SK-N-SH (cell line): ENCODE measurements around the gene TMEM131. TPM values are rescaled to one million over a fixed set of nuclear protein-coding genes. Genes with fewer than 3 reads are reported as not detected.

Source experiments
- CTCF ChIA-PET: fragments of 300-600, 350-600 bp; formaldehyde crosslinking; extraction: SDS; loops from one replicate; lab custom pipeline; 2021; lab: Yijun Ruan, JAX
- POLR2A ChIA-PET: fragments of 350-600 bp; sonication (Branson Sonifier 250); formaldehyde crosslinking; extraction: SDS; loops from one replicate; lab custom pipeline; 2020; ENCODE audit warnings: antibody characterized with exemption, inconsistent platforms; lab: Yijun Ruan, JAX
- DNase-seq: peaks from one replicate; pipeline ENCODE4 v3.0.0; 2012
- H2AFZ ChIP-seq: fragments of 200-600 bp; sonication (generic); 2 replicates; pipeline ENCODE4 v1.8.1; 2016; ENCODE audit warnings: antibody characterized with exemption, mild to moderate bottlenecking, low read depth
- H3F3A ChIP-seq: fragments of 200-600 bp; sonication (generic); replicated peaks from 2 replicates; pipeline ENCODE3; 2016; ENCODE audit warnings: antibody characterized with exemption, mild to moderate bottlenecking; ENCODE audit not compliant: insufficient read depth
- H3K27ac ChIP-seq, 2 experiments: fragments of 200-500 bp in 1 of 2; fragments of 200-600 bp in 1 of 2; sonication (Bioruptor generic) in 1 of 2; sonication (generic), shearing (Covaris generic) in 1 of 2; 2 replicates each; pipeline versions ENCODE4 v1.5.1 to v1.6.1; 2014 to 2016; ENCODE audit warnings: low read depth in 2 of 2, inconsistent platforms in 1 of 2, low read length in 1 of 2, mild to moderate bottlenecking in 1 of 2, mixed read lengths in 1 of 2
- H3K27me3 ChIP-seq: fragments of 200-600 bp; sonication (generic), shearing (Covaris generic); 2 replicates; pipeline ENCODE4 v1.6.1; 2016; ENCODE audit warnings: mixed run types; ENCODE audit not compliant: insufficient read depth
- H3K36me3 ChIP-seq, 2 experiments: fragments of 200-500 bp in 1 of 2; fragments of 200-600 bp in 1 of 2; sonication (Bioruptor generic) in 1 of 2; sonication (generic) in 1 of 2; replicated peaks in 1 of 2; 2 replicates each; pipeline versions ENCODE3 to v1.5.1; 2014 to 2016; ENCODE audit warnings: low read length in 1 of 2, mild to moderate bottlenecking in 1 of 2; ENCODE audit not compliant: insufficient read depth in 2 of 2, control insufficient read depth in 1 of 2
- H3K4me1 ChIP-seq, 2 experiments: fragments of 200-500 bp in 1 of 2; fragments of 200-600 bp in 1 of 2; sonication (Bioruptor generic) in 1 of 2; sonication (generic), shearing (Covaris generic) in 1 of 2; 2 replicates each; pipeline versions ENCODE4 v1.5.1 to v1.6.1; 2014 to 2016; ENCODE audit warnings: low read depth in 1 of 2, low read length in 1 of 2, mixed run types in 1 of 2; ENCODE audit not compliant: insufficient read depth in 2 of 2, control insufficient read depth in 1 of 2
- H3K4me2 ChIP-seq: fragments of 200-600 bp; sonication (generic), shearing (Covaris generic); 2 replicates; pipeline ENCODE4 v1.6.1; 2017; ENCODE audit warnings: mixed run types
- H3K4me3 ChIP-seq, 2 experiments: fragments of 200-500 bp in 1 of 2; fragments of 200-600 bp in 1 of 2; sonication (Bioruptor generic) in 1 of 2; sonication (generic), shearing (Covaris generic) in 1 of 2; 2 replicates each; pipeline versions ENCODE4 v1.5.1 to v1.8.1; 2014 to 2016; ENCODE audit warnings: low read depth in 2 of 2, inconsistent platforms in 1 of 2, low read length in 1 of 2, mild to moderate bottlenecking in 1 of 2, mixed read lengths in 1 of 2, moderate library complexity in 1 of 2
- H3K79me2 ChIP-seq: fragments of 200-600 bp; sonication (generic); 2 replicates; pipeline ENCODE4 v1.8.1; 2017; ENCODE audit warnings: mild to moderate bottlenecking; ENCODE audit not compliant: insufficient read depth
- H3K9ac ChIP-seq: fragments of 200-600 bp; sonication (generic); 2 replicates; pipeline ENCODE4 v1.6.1; 2017; ENCODE audit warnings: mixed run types
- H3K9me2 ChIP-seq: fragments of 200-600 bp; sonication (generic); 2 replicates; pipeline ENCODE4 v1.6.1; 2017; ENCODE audit warnings: mixed run types
- H3K9me3 ChIP-seq: fragments of 200-600 bp; sonication (generic); 2 replicates; pipeline ENCODE4 v1.6.1; 2017; ENCODE audit warnings: mixed run types, mild to moderate bottlenecking, moderate library complexity
- H4K20me1 ChIP-seq: fragments of 200-600 bp; sonication (generic); 2 replicates; pipeline ENCODE4 v1.6.1; 2017; ENCODE audit warnings: mild to moderate bottlenecking, mixed run types; ENCODE audit not compliant: insufficient read depth
- CHD2 ChIP-seq: fragments of 150-350 bp; IDR thresholded peaks from 2 replicates; pipeline ENCODE4 v1.6.1; 2018; ENCODE audit warnings: low read length; ENCODE audit not compliant: partially characterized antibody
- EZH2phosphoT487 ChIP-seq: fragments of 200-600 bp; sonication (generic); IDR thresholded peaks from 2 replicates; pipeline ENCODE4 v1.6.1; 2017; ENCODE audit warnings: low read depth, mixed run types, mild to moderate bottlenecking, antibody characterized with exemption, moderate library complexity, borderline replicate concordance
- FOXM1 ChIP-seq: IDR thresholded peaks from 2 replicates; pipeline ENCODE4 v1.4.0; 2012; ENCODE audit warnings: low read depth, mild to moderate bottlenecking
- GABPA ChIP-seq: IDR thresholded peaks from 2 replicates; pipeline ENCODE4 v1.4.0; 2012; ENCODE audit warnings: low read depth, mild to moderate bottlenecking
- JUND ChIP-seq: IDR thresholded peaks from 2 replicates; pipeline ENCODE4 v1.4.0; 2012
- MAX ChIP-seq: IDR thresholded peaks from 2 replicates; pipeline ENCODE4 v1.4.0; 2012; ENCODE audit warnings: low read depth
- MEF2A ChIP-seq: IDR thresholded peaks from 2 replicates; pipeline ENCODE4 v1.4.0; 2012; ENCODE audit warnings: low read depth, borderline replicate concordance
- MXI1 ChIP-seq: IDR thresholded peaks from 2 replicates; pipeline ENCODE4 v1.6.1; 2012; ENCODE audit warnings: mild to moderate bottlenecking, low read depth, low read length, improper control_type of control experiment
- NFIC ChIP-seq: IDR thresholded peaks from 2 replicates; pipeline ENCODE4 v1.4.0; 2012; ENCODE audit warnings: borderline replicate concordance
- NRF1 ChIP-seq: IDR thresholded peaks from 2 replicates; pipeline ENCODE4 v1.6.1; 2012; ENCODE audit warnings: low read depth, mild to moderate bottlenecking, low read length
- PBX3 ChIP-seq: IDR thresholded peaks from 2 replicates; pipeline ENCODE4; 2012
- POLR2AphosphoS5 ChIP-seq: IDR thresholded peaks from 2 replicates; pipeline ENCODE4 v1.6.1; 2012; ENCODE audit warnings: low read depth, low read length
- RCOR1 ChIP-seq: fragments of 150-350 bp; IDR thresholded peaks from 2 replicates; pipeline ENCODE4 v1.6.1; 2017; ENCODE audit warnings: antibody characterized with exemption, low read length
- RFX5 ChIP-seq: IDR thresholded peaks from 2 replicates; pipeline ENCODE4 v1.6.1; 2012; ENCODE audit warnings: mild to moderate bottlenecking, improper control_type of control experiment, low read length
- RXRA ChIP-seq: IDR thresholded peaks from 2 replicates; pipeline ENCODE4 v1.4.0; 2012; ENCODE audit warnings: low read depth, mild to moderate bottlenecking, borderline replicate concordance
- TCF12 ChIP-seq: IDR thresholded peaks from 2 replicates; pipeline ENCODE4 v1.4.0; 2012
- YY1 ChIP-seq: IDR thresholded peaks from 2 replicates; pipeline ENCODE4 v1.4.0; 2012; ENCODE audit warnings: low read depth, mild to moderate bottlenecking
- WGBS: methylation state at CpG from one replicate; pipeline ENCODE4 v1.1.6; 2017; ENCODE audit warnings: low lambda C conversion rate; 5-methylcytosine and 5-hydroxymethylcytosine counted together
- polyA plus RNA-seq, 3 experiments: library from polyadenylated mRNA; depleted of rRNA; stranded (reverse); fragments of >200 nt; gene quantifications; 2 replicates each; pipeline ENCODE4 v1.2.3, GENCODE V29; 2012

The TMEM131 gene
- polyA plus RNA-seq, 1 of the 3 experiments (the other 2 are of a cell fraction): 9.1 TPM

GRCh38 chr2:97796465-97797126, 199.2 kb downstream of the TMEM131 start:
- Histone ChIP-seq H3K36me3 (peaks cover 28 to 71% of the 10 kb centered on the region in 2 experiments), H3K4me1 (no peaks in the 10 kb centered on the region), H4K20me1 (no peaks in the 10 kb centered on the region), H3K4me2 (no peak overlapping the region), H3K27me3 (no peaks in the 10 kb centered on the region), H2AFZ (no peak overlapping the region), H3K4me3 (no peak overlapping the region), H3K79me2 (no peaks in the 10 kb centered on the region), H3K27ac (no peak overlapping the region), H3K9ac (no peak overlapping the region), H3K9me2 (no peaks in the 10 kb centered on the region), H3F3A (no peaks in the 10 kb centered on the region), H3K9me3 (no peaks in the 10 kb centered on the region)
- WGBS: 92% methylated on average over 2 of the region's 2 CpGs
- no peak for DNase-seq
- ChIA-PET CTCF (interaction anchor here (0.9 kb wide), 1 partner anchor 9 kb away, joined by 3 read pairs; no protein-coding TSS in a partner anchor), POLR2A (no interaction called here)
- TF ChIP-seq RFX5 (no peak), JUND (no peak), FOXM1 (no peak), CHD2 (no peak), MAX (no peak), MEF2A (no peak), GABPA (no peak), PBX3 (no peak), NRF1 (no peak), YY1 (no peak), RCOR1 (no peak), RXRA (no peak), MXI1 (no peak), NFIC (no peak)

- Histone ChIP-seq H2AFZ (no peak overlapping the region), H3K27me3 (no peaks in the 10 kb centered on the region), H3K79me2 (no peaks in the 10 kb centered on the region), H3K9me2 (no peaks in the 10 kb centered on the region), H3K4me2 (no peak overlapping the region), H3K4me1 (peaks cover 0 to 2% of the 10 kb centered on the region in 2 experiments; a peak in 1 of 4 replicates), H3K4me3 (no peak overlapping the region), H3K27ac (no peak overlapping the region), H3K36me3 (peaks cover 21 to 62% of the 10 kb centered on the region in 2 experiments), H3K9me3 (no peaks in the 10 kb centered on the region), H4K20me1 (no peaks in the 10 kb centered on the region), H3K9ac (no peak overlapping the region), H3F3A (no peaks in the 10 kb centered on the region)
- ChIA-PET CTCF (interaction anchor here (1.3 to 3.0 kb wide), 2 partner anchors 14 to 83 kb away, joined by 3 to 19 read pairs; no protein-coding TSS in a partner anchor), POLR2A (no interaction called here)
- no peak for DNase-seq
- 94% methylated on average over 6 of the region's 14 CpGs for WGBS
- TF ChIP-seq EZH2phosphoT487 (no peak), POLR2AphosphoS5 (no peak), TCF12 (no peak)
Measured at GRCh38 chr2:97792416-97792815, 203.3 kb downstream of the TMEM131 start.
